GM21381 (cell line): ENCODE results near the gene TMPRSS15.
"Not testable (repeated sequence)": the region's sequence is repeated elsewhere in the genome, so short reads cannot be mapped to it uniquely, and the experiment has no call there.

Source experiments
- ATAC-seq: cut with Tn5 transposase; IDR thresholded peaks from one replicate; pipeline ENCODE4 v1.9.1; 2021; ENCODE audit warnings: mild to moderate bottlenecking, moderate library complexity; ENCODE audit not compliant: unreplicated experiment

TMPRSS15 gene

DNA sequence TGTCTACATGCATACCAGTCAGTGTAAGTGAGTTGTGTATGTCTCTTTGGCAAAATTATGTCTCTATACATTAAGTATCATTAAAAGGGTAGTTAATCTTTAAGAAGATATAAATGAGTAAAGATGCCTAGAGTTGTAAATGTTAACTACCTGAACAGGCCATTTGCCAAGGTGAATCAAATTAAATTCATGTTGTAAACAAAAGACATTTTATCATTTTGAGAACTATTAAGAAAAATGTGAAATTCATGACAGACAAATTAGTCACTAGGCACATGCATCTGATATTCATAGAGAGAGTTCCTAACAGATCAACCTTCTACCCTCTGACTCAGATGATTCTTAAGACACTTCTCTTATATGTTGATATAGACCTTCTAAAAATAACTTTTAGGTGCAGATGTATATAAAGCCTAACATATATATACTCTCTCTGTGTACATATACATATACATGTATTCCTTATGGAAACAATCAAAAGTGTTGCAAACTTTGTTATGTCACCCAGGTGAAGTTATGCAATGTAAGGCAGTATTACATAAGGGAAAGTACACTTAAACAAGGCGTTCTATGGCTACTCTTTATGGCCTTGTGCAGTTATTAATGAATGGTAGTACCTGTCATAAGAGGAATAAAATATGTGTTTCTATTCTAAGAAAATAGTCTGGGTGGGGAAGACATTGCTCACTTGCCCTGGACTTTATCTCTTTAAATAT is at the start of gene TMPRSS15:
TSS of gene TMPRSS15 (minus strand) at position 51 of the 716 bp plus-strand sequence. CDS start 163 bp downstream, outside the sequence.
- ATAC-seq = no peak

DNA sequence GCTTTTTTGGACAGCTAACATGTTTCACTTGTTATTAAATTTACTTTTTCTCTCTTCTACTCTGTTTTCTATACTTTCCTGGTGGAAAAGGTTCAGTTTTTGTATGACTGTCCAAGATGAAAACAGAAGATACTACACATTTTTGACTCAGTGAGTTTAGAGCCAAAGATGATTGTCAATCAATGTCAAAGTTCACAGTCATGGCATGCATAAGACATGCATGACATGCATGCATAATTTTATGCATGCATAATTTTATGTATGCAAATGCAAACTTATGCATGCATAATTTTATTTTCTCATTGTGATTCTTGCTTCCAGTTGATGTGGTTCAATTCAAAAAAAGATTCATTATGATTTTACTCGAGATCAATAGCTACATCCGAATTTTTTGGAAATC is 48.1 kb upstream of the TMPRSS15 start:
- ATAC-seq = no peak

DNA sequence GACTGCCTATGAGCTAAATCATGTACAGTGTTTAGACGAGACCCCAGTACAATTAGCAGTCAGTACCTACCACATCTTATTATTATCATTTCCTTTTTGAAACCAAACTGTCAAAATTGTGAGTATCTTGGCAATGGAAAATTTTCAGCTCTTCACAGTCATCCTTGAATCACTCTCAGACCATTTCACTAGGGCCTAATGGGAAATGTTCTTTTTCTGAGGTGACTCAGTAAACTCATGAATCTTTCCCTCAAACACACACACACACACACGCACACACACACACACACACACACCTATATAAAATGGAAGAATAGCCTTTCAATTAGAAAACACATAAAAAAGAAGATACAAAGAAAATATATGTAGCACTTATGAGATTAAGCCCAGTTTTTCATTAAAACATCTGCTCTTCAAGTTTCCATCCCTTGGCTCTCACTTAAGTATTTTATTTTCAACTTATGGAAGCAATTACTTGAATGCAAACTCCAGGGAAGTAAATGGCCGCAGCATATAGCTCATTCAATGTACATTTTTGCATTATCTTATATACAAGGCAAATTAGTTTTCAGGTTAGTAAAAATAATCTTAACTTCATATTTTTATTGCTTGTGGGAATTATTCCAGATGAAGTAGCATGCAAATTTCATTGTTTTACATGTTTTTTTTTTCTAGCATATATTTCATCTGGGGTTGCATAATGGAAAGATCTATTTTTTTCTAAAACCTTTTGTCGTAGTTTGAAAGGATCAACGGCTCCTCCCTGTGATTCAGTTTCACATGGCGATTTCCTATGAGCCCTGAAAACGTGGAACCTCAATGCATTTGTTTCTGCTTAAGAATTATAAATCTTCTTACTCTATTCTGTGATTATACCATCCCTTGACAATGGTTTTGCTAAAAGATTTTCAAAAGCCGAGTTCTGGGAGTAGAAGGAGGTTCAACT is 46.3 kb upstream of the TMPRSS15 start:
- no peak for ATAC-seq

DNA sequence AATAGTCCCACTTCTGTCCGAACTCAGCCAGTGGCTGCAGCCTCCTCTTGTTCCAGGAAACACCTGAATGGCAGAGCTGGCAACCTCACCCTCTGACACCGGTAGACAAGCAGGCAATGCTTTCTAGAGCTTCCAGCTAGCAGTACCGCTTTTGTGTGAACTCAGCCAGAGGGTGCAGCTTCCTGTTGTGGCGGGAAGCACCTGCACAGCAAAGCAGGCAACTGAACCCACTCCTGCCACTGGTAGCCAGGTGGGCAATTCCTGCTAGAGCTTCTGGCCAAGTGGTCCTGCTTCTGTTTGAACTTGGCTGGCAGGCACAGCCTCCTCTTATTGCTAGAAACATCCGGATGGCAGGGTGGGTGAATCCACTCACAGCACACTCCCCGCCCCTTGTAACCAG is 40.1 kb upstream of the TMPRSS15 start:
- no peak for ATAC-seq

DNA sequence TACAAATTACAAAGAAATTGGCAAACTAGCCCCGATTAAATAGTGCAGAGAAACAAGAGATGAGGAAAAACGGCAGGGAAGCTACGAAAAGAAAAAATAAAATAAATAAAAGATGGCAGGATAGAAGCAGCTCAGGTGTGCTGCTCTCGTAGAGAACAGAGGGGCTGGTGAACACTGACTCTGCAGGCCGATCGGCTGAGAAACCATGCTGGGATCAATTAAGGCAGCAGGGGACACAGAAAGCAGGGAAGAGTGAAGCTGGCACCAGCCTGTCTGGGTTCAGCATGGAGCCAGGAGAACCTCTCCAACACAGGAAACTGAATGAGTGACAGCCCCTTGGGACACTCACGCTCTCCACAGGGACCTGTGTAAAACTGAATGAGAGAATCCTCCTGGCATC is 39.5 kb upstream of the TMPRSS15 start:
- ATAC-seq = no peak

DNA sequence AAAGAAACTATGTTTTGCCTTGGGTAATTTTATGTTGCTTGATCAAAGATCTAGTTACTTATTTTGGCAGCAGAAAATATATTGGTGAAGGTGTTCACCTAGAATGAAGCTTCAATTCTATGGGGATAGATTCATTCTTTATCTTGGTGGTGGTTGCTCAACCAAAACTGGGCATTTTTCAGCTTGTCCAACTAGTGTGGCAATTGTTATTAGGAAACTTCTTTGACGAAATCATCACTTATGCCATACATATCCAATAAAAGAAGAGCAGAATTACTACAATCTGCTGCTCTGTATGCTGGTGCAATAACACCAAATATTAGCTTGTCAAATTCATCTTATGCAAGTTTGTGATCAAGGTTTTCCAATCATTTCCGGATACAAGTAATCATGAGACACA is 26.8 kb upstream of the TMPRSS15 start:
- ATAC-seq = no peak

DNA sequence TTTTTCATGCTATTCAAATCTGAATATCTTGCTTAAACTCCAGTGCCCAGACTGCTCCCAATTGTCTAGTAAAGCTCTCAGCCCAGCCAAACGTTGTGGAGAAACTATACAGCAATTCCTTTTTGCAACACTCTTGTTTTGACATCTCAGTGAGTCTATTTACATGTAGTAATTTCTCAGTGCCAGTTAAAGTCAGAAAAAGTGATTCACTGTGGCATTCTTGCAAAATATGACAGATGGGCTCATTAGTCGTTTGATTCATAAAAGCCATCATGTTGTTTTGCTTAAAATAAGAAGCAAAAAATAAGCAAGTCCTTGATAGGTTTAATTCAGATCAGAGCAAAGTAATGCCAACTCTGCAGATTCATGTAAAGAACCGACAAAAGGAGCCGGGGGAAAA is 20.7 kb upstream of the TMPRSS15 start:
- no peak for ATAC-seq

DNA sequence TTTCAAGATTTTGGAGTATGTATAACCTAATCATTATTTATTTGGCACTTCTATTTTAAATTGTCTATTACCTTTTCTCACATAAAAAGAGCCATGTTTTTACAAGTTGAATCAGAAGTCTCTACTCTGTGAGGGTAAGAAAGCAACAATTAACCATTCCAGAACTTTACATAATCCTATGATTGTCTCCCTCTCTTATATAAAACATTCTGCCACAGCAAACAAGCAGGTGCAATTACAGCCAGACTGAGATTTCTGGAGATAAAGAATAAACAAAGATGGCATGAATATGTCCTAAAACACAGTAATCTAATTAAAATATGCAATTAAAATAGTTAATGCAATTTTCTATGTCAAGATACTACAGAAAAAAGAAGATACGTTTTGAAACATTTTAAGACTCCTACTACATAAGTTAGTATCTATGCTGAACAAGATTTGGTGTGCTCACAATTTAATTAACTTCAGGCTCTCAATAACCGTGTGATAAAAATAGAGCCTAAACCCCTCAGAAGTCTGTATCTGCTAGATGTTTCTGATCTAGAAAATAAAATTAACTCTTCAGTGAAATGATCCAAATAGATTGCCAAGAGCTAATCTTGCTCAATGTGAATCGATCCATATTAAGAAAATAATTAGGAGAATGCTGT is 13.7 kb upstream of the TMPRSS15 start:
- no peak for ATAC-seq

DNA sequence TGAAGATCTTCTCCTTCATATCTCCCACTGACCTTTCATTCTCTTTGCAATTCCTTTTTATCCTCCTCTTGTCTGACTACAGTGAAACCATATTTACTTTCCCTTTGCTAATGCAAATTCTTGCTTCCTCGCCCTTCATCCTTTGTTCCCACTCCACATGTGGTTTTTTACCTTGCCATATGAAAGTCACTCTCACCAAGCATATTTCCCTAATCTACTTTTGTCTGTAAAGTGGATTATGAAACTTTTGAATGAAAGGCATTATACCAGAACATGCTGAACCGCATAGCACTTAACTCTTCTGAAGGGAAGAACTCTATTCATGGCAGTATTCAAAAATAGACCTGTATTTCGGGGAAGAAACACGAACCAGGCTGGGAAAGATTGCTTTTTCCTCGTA is 8.0 kb upstream of the TMPRSS15 start:
- no peak for ATAC-seq

DNA sequence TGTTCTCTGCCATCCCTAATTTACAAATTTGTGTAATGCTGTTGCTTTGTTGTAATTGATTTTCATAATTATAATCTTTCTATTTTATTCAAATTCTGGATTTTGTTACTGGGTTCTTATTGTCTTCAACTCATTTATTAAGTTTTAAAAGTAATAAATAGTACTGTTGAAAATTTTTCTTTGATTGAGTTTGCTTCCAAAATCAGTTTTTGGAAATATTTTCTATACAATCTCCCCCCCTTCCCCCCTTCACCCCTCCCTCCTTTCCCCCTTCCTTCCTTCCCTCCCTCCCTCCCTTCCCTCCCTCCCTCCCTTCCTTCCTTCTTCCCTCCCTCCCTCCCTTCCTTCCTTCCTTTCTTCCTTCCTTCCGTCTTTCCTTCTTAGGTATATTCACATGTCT is 6.0 kb upstream of the TMPRSS15 start:
- no peak for ATAC-seq

DNA sequence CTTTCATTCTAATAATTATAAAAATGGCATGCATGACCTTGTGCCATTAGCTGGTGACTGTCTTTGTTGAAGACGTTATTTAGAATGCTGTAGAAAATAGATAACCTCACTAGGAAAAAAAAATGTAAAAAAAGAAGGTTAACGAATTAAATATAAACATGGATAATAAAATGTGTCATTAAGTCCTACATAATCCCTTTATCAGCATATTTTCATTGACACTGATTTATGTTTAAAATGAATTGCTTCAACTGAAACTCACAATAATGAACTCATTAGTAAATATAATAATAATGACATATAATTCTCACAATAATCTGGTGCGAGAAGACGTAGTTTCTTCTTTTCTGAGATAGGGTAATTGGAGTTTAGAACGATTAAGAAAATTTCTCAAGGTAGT is 4.7 kb downstream of the TMPRSS15 start:
- no peak for ATAC-seq

DNA sequence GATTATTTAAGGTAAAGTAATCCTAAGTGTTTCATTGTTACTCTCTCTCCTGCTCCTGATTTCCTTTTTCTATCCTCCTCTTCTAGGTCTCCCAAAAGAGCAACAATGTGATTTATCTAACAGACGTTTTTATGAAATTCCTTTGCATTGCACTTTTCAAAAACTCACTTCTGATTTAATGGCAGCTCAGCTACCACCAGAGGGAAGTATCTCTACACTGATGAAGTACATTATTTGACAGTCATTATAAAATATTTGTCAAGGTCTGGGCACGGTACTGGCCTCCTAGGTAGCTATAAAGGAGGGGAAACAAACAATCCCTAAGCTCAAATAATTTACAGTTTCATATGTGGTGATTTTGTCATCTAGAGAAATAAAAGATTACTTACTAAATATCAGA is 15.6 kb downstream of the TMPRSS15 start:
- no peak for ATAC-seq

DNA sequence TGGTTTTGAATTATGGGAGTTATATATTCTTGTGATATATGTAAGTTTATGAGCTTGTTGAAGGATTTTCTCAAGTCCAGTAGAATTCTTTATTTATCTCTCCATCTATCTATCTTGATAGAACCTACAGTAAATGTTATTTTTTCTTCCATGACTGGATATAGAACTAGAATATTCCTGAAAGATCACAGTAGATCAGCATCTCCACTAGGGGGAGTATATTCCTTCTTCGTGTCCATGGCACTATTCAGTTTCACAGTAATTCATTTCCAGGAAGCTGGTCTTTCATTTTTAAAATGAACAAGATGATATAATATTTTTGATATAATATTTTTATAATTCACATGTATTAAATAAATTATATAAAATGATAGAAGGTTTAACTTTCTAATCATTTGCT is 18.8 kb downstream of the TMPRSS15 start:
- ATAC-seq = no peak

DNA sequence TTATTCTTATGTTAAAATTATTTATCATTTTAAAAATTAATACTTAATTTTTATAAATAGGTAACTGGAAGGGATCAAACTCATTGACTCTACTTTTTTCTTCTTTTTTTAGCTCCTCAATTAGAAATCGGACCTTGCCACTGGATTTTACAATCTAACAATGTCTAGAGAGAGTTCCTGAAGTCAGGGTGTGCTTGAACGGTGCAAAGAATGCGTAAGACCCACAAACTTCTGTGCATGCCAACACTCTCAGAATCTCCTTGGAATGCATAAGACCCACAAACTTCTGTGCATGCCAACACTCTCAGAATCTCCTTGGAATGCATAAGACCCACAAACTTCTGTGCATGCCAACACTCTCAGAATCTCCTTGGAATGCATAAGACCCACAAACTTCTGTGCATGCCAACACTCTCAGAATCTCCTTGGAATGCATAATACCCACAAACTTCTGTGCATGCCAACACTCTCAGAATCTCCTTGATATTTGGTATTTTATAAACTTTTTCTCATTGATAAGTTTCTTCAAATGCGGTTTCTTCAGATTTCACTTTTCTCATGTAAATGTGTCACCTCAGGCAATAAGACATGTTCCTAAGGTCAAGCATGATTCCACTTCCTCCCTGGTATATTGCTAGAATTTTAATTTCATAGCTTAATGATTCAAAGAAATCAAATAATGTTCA is 20.5 kb downstream of the TMPRSS15 start:
- ATAC-seq = not testable (repeated sequence)

DNA sequence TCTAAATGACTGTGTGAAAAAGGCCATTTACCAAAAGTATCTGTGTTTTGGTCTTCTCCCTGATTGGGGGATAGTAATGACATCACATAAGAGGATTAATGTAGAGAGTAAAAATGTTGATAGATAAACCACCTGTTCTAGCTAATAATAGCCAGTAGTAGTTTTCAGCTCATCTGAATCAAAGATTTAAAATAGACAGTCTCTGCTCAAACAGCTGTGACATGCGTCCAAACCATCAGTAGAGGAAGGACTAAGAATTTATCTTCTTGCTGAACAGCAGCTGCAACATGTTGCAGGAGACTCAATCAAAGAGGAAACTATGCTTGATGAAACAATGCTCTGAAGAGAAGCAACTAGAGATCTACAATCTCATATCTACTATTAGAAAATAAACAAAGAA is 21.4 kb downstream of the TMPRSS15 start:
- no peak for ATAC-seq

DNA sequence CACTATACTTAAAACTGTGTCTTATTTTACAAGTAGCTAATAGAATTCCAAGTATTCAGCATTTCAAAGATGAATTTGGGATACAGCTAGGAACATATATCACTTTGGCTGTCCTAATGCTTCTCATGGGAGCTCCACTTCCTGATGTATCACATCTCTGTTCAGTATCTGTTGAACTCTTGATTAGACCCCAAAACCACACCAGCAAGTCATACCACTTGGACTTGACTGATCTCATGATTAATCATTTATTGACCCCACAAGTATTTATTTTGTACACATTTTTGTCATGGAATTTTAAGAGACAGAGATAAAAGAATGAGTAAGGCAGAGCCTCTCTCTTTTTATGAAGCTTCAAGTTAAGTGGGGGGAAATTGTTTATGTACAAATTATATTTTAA is 30.0 kb downstream of the TMPRSS15 start:
- ATAC-seq = no peak

DNA sequence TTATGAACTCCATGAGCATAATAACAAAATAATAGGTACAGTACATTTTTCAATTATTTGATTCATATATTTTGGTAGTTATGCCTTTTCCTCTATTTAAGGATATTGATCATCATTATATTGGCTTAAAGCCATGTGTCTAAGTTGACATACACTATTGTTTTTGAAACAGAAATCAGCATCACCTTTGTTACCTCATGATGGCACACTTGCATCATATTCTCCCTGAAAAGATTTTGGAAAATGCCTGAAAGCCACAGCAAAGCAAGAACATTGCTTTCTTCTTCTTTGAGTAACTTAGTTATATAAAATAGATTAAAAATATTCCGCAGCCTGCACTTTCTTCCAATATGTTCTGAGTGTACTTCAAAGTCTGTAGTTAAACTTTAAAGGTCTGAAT is 33.3 kb downstream of the TMPRSS15 start:
- ATAC-seq = no peak

DNA sequence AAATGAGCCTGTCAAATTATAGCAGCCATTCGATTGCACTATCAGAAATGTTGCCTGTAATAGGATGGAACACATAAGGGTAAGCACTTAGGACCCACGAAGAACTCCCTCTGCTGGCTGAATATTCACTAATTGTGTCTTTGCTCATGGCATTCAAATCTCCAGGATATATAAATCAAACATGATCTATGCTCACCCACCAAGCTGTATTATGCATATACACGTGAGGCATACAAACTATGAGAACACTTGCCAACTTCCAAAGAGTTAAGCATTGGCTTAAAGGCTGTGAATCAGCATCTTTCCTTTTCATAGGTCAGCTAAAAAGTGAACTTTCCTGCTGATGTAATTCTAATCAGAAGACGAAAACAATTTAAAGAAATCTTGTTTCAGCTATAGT is 34.5 kb downstream of the TMPRSS15 start:
- ATAC-seq = no peak

DNA sequence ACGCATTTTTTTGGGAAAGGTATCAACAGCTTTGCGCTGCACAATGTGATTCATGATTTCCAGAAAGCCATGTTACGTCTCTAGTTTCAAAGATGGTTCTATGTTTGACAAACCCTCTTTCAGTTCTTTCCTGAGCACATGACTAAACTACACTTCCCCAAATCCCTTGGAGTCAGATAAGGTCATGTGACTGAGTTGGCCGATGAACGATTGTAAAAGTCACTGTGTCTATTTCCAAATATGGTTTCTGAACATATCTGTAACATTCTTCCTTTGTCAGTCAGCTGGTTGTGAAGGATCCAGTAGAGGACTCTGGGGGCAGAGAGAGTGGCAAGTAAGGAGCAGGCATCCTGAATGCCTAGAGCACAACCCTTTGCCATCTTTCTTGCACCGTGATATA is 35.4 kb downstream of the TMPRSS15 start:
- ATAC-seq = no peak

DNA sequence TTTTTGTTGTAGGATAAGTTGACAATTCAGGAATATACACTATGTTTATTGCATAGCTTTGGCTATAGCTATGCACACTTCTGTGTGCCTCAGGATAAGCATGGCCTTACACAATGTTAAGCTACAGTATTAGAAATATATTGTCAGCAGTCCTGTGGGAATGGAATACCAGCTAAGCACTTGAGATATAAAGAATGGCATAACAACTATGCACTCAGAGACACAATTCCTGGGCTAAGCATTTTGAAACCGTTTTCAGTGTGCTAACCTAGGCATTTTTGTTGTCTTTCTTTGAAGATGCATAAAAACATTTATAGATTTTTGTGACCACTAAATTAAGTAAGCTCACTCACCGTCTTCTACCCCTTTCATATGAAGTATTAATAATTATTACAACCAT is 46.8 kb downstream of the TMPRSS15 start:
- no peak for ATAC-seq

DNA sequence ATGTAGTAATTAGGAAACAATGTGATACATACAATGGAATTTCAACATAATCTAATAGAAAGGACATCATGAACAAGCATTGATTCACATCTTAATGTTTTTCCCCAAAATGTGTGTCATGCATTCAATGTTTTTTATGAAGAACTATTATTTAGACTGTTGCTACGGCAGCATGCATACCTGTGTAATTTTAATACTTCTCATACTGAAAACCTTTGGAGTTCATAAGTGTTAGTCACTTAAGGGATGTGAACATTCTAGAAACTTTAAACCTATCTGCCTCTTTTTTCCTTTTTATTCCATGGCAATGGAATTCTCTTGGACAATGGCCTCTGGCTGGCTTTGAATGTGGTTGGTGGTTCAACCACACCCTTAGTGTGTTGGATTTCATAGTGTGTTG is 48.6 kb downstream of the TMPRSS15 start:
- ATAC-seq = no peak
